Measurements from ENCODE around the gene LHB.

GRCh38 chr19:48966541-48967345 lies 50.1 kb downstream of the LHB start:
- TF ChIP-seq CTCF (IDR thresholded peaks at IDR 0.05), result no peak
- no peak for TF ChIP-seq EZH2 (IDR thresholded peaks at IDR 0.05; ENCODE audit: borderline replicate concordance, insufficient read depth, low read depth, low read length, poor library complexity, severe bottlenecking)

Data from B cell (primary cell).